WTC11 (cell line): ENCODE data around the gene ERBB4.

Experiments
- CBFB ChIP-seq: sonication (generic); formaldehyde crosslinking; IDR thresholded peaks from 2 replicates; pipeline ENCODE4 v1.8.1; 2022; ENCODE audit warnings: mild to moderate bottlenecking, low read depth, missing genetic modification reagents
- CREM ChIP-seq: sonication (generic); formaldehyde crosslinking; IDR thresholded peaks from 2 replicates; pipeline ENCODE4 v1.8.1; 2022; ENCODE audit warnings: mild to moderate bottlenecking, missing genetic modification reagents, moderate library complexity
- ELF4 ChIP-seq: sonication (generic); formaldehyde crosslinking; IDR thresholded peaks from 2 replicates; pipeline ENCODE4 v1.8.1; 2022; ENCODE audit warnings: low read depth, mild to moderate bottlenecking, moderate library complexity, missing genetic modification reagents
- JAZF1 ChIP-seq: fragments of 250-450 bp; sonication (Bioruptor Pico); IDR thresholded peaks from 2 replicates; pipeline ENCODE4 v1.9.0; 2021; ENCODE audit warnings: moderate library complexity, mild to moderate bottlenecking, inconsistent platforms
- NFYB ChIP-seq: sonication (generic); formaldehyde crosslinking; conservative IDR thresholded peaks from 2 replicates; pipeline ENCODE4 v1.8.0; 2022; ENCODE audit warnings: low read depth, missing genetic modification reagents
- RELA ChIP-seq: sonication (generic); formaldehyde crosslinking; IDR thresholded peaks from 2 replicates; pipeline ENCODE4 v1.8.1; 2022; ENCODE audit warnings: missing genetic modification reagents, mild to moderate bottlenecking, borderline replicate concordance
- SP1 ChIP-seq: sonication (generic); formaldehyde crosslinking; conservative IDR thresholded peaks from 2 replicates; pipeline ENCODE4 v1.8.1; 2022; ENCODE audit warnings: missing genetic modification reagents
- TF ChIP-seq, protein P1 (sequence below): fragments of 200-600 bp; IDR thresholded peaks from 2 replicates; pipeline ENCODE4 v1.8.0; 2022; ENCODE audit warnings: antibody characterized with exemption
- TF ChIP-seq, protein P2 (sequence below): sonication (generic); formaldehyde crosslinking; IDR thresholded peaks from 2 replicates; pipeline ENCODE4 v1.8.0; 2023; ENCODE audit warnings: mild to moderate bottlenecking, missing genetic modification reagents
- TF ChIP-seq, protein P3 (sequence below): sonication (generic); formaldehyde crosslinking; IDR thresholded peaks from 2 replicates; pipeline ENCODE4 v1.8.1; 2022; ENCODE audit warnings: missing genetic modification reagents, borderline replicate concordance
- TF ChIP-seq, protein P4 (sequence below): sonication (generic); formaldehyde crosslinking; conservative IDR thresholded peaks from 2 replicates; pipeline ENCODE4 v1.8.1; 2022; ENCODE audit warnings: mild to moderate bottlenecking, missing genetic modification reagents
- TF ChIP-seq, protein P5 (sequence below): sonication (generic); formaldehyde crosslinking; IDR thresholded peaks from 2 replicates; pipeline ENCODE4 v1.8.1; 2023; ENCODE audit warnings: mild to moderate bottlenecking, missing genetic modification reagents, moderate library complexity

DNA sequence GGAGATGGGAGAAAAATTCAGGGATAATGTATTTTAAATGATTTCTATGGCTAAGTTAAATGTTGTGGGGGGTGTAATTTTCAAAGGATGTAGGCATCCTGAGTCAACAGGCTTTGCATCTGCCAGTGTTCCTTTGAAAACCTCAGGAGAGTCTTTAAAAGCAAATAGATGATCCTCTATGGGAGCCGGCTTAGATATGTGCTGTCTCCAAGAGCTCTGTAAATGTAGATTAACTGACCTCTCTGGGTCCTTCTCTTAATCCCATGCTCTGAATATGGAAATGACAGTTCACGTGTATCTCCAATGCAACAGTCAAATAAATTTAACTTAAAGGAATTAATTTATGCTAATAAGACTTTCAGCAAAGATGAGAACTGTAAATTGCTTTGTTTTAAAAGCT, 292.7 kb downstream of the ERBB4 start:
- TF ChIP-seq, protein P1, sequence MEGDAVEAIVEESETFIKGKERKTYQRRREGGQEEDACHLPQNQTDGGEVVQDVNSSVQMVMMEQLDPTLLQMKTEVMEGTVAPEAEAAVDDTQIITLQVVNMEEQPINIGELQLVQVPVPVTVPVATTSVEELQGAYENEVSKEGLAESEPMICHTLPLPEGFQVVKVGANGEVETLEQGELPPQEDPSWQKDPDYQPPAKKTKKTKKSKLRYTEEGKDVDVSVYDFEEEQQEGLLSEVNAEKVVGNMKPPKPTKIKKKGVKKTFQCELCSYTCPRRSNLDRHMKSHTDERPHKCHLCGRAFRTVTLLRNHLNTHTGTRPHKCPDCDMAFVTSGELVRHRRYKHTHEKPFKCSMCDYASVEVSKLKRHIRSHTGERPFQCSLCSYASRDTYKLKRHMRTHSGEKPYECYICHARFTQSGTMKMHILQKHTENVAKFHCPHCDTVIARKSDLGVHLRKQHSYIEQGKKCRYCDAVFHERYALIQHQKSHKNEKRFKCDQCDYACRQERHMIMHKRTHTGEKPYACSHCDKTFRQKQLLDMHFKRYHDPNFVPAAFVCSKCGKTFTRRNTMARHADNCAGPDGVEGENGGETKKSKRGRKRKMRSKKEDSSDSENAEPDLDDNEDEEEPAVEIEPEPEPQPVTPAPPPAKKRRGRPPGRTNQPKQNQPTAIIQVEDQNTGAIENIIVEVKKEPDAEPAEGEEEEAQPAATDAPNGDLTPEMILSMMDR: no peak
- TF ChIP-seq, protein P2, sequence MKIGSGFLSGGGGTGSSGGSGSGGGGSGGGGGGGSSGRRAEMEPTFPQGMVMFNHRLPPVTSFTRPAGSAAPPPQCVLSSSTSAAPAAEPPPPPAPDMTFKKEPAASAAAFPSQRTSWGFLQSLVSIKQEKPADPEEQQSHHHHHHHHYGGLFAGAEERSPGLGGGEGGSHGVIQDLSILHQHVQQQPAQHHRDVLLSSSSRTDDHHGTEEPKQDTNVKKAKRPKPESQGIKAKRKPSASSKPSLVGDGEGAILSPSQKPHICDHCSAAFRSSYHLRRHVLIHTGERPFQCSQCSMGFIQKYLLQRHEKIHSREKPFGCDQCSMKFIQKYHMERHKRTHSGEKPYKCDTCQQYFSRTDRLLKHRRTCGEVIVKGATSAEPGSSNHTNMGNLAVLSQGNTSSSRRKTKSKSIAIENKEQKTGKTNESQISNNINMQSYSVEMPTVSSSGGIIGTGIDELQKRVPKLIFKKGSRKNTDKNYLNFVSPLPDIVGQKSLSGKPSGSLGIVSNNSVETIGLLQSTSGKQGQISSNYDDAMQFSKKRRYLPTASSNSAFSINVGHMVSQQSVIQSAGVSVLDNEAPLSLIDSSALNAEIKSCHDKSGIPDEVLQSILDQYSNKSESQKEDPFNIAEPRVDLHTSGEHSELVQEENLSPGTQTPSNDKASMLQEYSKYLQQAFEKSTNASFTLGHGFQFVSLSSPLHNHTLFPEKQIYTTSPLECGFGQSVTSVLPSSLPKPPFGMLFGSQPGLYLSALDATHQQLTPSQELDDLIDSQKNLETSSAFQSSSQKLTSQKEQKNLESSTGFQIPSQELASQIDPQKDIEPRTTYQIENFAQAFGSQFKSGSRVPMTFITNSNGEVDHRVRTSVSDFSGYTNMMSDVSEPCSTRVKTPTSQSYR (CRISPR knock-in tag): no peak
- TF ChIP-seq CREM (no peak), SP1 (no peak), NFYB (CRISPR knock-in tag) (no peak), CBFB (CRISPR knock-in tag) (no peak), JAZF1 (no peak), ELF4 (CRISPR knock-in tag) (no peak), RELA (CRISPR knock-in tag) (no peak)
- TF ChIP-seq, protein P3, sequence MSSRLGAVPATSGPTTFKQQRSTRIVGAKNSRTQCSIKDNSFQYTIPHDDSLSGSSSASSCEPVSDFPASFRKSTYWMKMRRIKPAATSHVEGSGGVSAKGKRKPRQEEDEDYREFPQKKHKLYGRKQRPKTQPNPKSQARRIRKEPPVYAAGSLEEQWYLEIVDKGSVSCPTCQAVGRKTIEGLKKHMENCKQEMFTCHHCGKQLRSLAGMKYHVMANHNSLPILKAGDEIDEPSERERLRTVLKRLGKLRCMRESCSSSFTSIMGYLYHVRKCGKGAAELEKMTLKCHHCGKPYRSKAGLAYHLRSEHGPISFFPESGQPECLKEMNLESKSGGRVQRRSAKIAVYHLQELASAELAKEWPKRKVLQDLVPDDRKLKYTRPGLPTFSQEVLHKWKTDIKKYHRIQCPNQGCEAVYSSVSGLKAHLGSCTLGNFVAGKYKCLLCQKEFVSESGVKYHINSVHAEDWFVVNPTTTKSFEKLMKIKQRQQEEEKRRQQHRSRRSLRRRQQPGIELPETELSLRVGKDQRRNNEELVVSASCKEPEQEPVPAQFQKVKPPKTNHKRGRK (CRISPR knock-in tag): no peak
- TF ChIP-seq, protein P4, sequence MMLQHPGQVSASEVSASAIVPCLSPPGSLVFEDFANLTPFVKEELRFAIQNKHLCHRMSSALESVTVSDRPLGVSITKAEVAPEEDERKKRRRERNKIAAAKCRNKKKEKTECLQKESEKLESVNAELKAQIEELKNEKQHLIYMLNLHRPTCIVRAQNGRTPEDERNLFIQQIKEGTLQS (CRISPR knock-in tag): no peak
- TF ChIP-seq, protein P5, sequence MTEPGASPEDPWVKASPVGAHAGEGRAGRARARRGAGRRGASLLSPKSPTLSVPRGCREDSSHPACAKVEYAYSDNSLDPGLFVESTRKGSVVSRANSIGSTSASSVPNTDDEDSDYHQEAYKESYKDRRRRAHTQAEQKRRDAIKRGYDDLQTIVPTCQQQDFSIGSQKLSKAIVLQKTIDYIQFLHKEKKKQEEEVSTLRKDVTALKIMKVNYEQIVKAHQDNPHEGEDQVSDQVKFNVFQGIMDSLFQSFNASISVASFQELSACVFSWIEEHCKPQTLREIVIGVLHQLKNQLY (CRISPR knock-in tag): no peak
